Measurements from ENCODE around the gene PRKN.

PRKN gene

DNA sequence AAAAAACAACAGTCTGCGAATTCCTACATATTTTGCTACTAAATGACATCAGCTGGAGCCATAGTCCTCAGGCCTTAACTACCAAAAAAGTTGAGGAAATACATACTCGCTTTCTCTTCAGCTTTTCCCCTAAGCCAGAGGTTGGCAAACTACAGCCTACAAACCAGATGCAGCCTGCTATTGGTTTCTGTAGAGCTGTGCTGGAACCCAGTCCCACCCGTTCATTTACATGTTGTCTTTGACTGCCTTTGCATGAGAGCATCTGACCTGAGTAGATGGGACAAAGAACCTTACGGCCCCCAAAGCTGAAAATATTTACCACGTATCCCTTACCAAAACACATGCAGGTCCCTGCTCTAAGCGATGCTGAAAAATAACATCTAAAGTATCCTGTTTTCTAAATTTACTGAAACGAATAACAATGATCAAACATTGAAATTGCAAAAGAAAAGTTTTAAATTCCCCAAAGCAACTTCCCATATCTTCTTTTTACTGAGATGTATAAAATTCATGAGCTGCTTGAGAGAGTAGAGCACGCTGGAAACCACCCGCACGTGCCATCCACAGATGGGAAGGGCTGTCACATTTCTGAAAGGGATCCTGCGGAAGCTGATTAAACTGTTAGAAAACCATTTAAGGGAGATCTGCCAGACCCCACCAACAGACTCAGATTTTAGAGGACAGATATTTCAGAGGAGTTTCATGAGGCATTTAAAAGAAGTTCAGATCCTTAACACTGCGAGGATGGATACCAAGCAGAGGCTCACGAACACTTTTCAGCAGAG is 124.1 kb downstream of the PRKN start:
- Histone ChIP-seq H3K4me3 (ENCODE audit: low read depth in 1 of 2, low read length in 2 of 2) (no peak overlapping the region), H3K4me2 (ENCODE audit: insufficient read depth, low read length) (no peak overlapping the region), H3K9ac (ENCODE audit: low read depth, low read length) (no peak overlapping the region), H3K9me3 (ENCODE audit: insufficient read depth, low read length, severe bottlenecking) (no peaks in the 10 kb centered on the region), H3K79me2 (ENCODE audit: insufficient read depth, low read length) (no peaks in the 10 kb centered on the region), H3K4me1 (ENCODE audit: insufficient read depth, low read length) (no peaks in the 10 kb centered on the region), H3K27ac (ENCODE audit: low read length) (no peak overlapping the region), H3K36me3 (ENCODE audit: insufficient read depth, low read length) (no peaks in the 10 kb centered on the region), H3K27me3 (ENCODE audit: insufficient read depth, low read length, poor library complexity) (no peaks in the 10 kb centered on the region), H4K20me1 (ENCODE audit: insufficient read depth, low read length) (no peaks in the 10 kb centered on the region), H2AFZ (ENCODE audit: low read depth, low read length) (no peak overlapping the region)
- TF ChIP-seq, protein P1, sequence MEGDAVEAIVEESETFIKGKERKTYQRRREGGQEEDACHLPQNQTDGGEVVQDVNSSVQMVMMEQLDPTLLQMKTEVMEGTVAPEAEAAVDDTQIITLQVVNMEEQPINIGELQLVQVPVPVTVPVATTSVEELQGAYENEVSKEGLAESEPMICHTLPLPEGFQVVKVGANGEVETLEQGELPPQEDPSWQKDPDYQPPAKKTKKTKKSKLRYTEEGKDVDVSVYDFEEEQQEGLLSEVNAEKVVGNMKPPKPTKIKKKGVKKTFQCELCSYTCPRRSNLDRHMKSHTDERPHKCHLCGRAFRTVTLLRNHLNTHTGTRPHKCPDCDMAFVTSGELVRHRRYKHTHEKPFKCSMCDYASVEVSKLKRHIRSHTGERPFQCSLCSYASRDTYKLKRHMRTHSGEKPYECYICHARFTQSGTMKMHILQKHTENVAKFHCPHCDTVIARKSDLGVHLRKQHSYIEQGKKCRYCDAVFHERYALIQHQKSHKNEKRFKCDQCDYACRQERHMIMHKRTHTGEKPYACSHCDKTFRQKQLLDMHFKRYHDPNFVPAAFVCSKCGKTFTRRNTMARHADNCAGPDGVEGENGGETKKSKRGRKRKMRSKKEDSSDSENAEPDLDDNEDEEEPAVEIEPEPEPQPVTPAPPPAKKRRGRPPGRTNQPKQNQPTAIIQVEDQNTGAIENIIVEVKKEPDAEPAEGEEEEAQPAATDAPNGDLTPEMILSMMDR (IDR thresholded peaks at IDR 0.05; ENCODE audit: borderline replicate concordance, extremely low read depth, low read length, poor library complexity, severe bottlenecking) = no peak
- no peak for TF ChIP-seq EZH2 (IDR thresholded peaks at IDR 0.05; ENCODE audit: borderline replicate concordance, low read depth, low read length, severe bottlenecking)
- no peak for DNase-seq
- no peak for ATAC-seq (ENCODE audit: insufficient read depth, low read depth)

DNA sequence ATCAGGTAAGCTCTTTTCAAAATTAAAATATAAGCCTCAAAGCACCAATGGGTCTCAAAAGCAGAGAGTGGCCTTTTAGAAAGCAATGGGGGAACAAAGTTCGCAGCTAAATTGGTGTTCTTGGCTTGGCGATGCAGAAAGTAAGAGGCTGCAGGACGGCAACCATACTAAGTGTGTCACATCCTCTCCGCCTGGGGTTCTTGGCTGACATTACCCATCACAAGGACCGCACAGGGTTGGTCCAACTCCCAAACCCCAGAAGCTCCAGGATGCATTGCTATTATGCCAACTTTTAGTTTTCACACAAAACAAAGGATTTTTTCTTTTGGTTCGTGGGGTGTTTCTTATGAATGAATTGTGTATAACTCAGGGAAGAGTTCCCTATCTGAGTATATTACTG is 124.8 kb downstream of the PRKN start:
- no peak overlapping the region for H3K4me2 ChIP-seq (ENCODE audit: insufficient read depth, low read length)
- H3K27me3 ChIP-seq (ENCODE audit: insufficient read depth, low read length, poor library complexity) = no peaks in the 10 kb centered on the region
- no peak overlapping the region for H3K9ac ChIP-seq (ENCODE audit: low read depth, low read length)
- H3K79me2 ChIP-seq (ENCODE audit: insufficient read depth, low read length) = no peaks in the 10 kb centered on the region
- no peak overlapping the region for H3K27ac ChIP-seq (ENCODE audit: low read length)
- no peaks in the 10 kb centered on the region for H3K4me1 ChIP-seq (ENCODE audit: insufficient read depth, low read length)
- H3K9me3 ChIP-seq (ENCODE audit: insufficient read depth, low read length, severe bottlenecking) = no peaks in the 10 kb centered on the region
- H4K20me1 ChIP-seq (ENCODE audit: insufficient read depth, low read length) = no peaks in the 10 kb centered on the region
- no peak overlapping the region for H3K4me3 ChIP-seq (ENCODE audit: low read depth in 1 of 2, low read length in 2 of 2)
- H2AFZ ChIP-seq (ENCODE audit: low read depth, low read length) = no peak overlapping the region
- ATAC-seq (ENCODE audit: insufficient read depth, low read depth) (no peak), DNase-seq (no peak)
- no peak for TF ChIP-seq EZH2 (IDR thresholded peaks at IDR 0.05; ENCODE audit: borderline replicate concordance, low read depth, low read length, severe bottlenecking)
- TF ChIP-seq, protein P1 (IDR thresholded peaks at IDR 0.05; ENCODE audit: borderline replicate concordance, extremely low read depth, low read length, poor library complexity, severe bottlenecking) = no peak
- H3K36me3 ChIP-seq (ENCODE audit: insufficient read depth, low read length) = no peaks in the 10 kb centered on the region

DNA sequence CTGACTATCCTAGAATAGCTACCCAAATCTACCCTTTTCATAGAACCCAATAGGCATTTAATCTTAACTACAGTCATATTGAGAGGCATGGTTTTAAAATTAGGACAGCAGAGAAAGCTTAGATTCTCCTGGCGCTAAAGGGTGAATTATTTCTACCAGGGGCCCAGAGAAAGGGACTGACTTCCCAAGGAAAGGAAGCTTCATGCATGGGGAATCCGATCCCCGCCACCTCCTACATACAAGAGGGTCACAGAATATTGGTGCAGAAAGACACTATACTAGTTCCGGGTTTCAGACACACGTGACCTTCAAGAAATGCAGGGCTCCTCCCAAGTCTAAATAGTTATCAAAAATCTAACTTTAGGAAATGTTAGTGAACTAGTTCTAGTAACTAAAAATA is 130.9 kb downstream of the PRKN start:
- no peak overlapping the region for H2AFZ ChIP-seq (ENCODE audit: low read depth, low read length)
- no peaks in the 10 kb centered on the region for H3K36me3 ChIP-seq (ENCODE audit: insufficient read depth, low read length)
- no peak overlapping the region for H3K4me3 ChIP-seq (ENCODE audit: low read depth in 1 of 2, low read length in 2 of 2)
- TF ChIP-seq, protein P1 (IDR thresholded peaks at IDR 0.05; ENCODE audit: borderline replicate concordance, extremely low read depth, low read length, poor library complexity, severe bottlenecking) = no peak
- no peak for TF ChIP-seq EZH2 (IDR thresholded peaks at IDR 0.05; ENCODE audit: borderline replicate concordance, low read depth, low read length, severe bottlenecking)
- H3K9me3 ChIP-seq (ENCODE audit: insufficient read depth, low read length, severe bottlenecking) = no peaks in the 10 kb centered on the region
- H3K4me2 ChIP-seq (ENCODE audit: insufficient read depth, low read length) = no peak overlapping the region
- no peak overlapping the region for H3K9ac ChIP-seq (ENCODE audit: low read depth, low read length)
- H4K20me1 ChIP-seq (ENCODE audit: insufficient read depth, low read length) = no peaks in the 10 kb centered on the region
- H3K27ac ChIP-seq (ENCODE audit: low read length) = no peak overlapping the region
- no peaks in the 10 kb centered on the region for H3K4me1 ChIP-seq (ENCODE audit: insufficient read depth, low read length)
- H3K27me3 ChIP-seq (ENCODE audit: insufficient read depth, low read length, poor library complexity) = no peaks in the 10 kb centered on the region
- no peak for DNase-seq
- no peaks in the 10 kb centered on the region for H3K79me2 ChIP-seq (ENCODE audit: insufficient read depth, low read length)
- no peak for ATAC-seq (ENCODE audit: insufficient read depth, low read depth)

Measured in DND-41 (cell line).